BLaER1 treated with 17β-estradiol and CSF1 and Interleukin-3, amounts not matched to agents 10 nM and 100 nM (cell line): Measurements from ENCODE around the gene G0S2.
"Not testable (repeated sequence)": the region's sequence is repeated elsewhere in the genome, so short reads cannot be mapped to it uniquely, and the experiment has no call there.

ENCODE experiments used
- H3K27ac ChIP-seq, 11 experiments: shearing (Covaris generic); formaldehyde crosslinking; 2 replicates each; pipeline ENCODE4 v1.8.1; 2022
- H3K27me3 ChIP-seq, 11 experiments: shearing (Covaris generic); formaldehyde crosslinking; 2 replicates each; pipeline ENCODE4 v1.8.1; 2022
- H3K36me3 ChIP-seq, 11 experiments: shearing (Covaris generic); formaldehyde crosslinking; 2 replicates each; pipeline ENCODE4 v1.8.1; 2022
- H3K4me1 ChIP-seq, 10 experiments: shearing (Covaris generic); formaldehyde crosslinking; 2 replicates each; pipeline ENCODE4 v1.8.1; 2022
- H3K4me2 ChIP-seq, 11 experiments: shearing (Covaris generic); formaldehyde crosslinking; 2 replicates each; pipeline ENCODE4 v1.8.1; 2022
- H3K4me3 ChIP-seq, 10 experiments: shearing (Covaris generic); formaldehyde crosslinking; 2 replicates each; pipeline ENCODE4 v1.8.1; 2022
- H3K9ac ChIP-seq, 11 experiments: shearing (Covaris generic); formaldehyde crosslinking; 2 replicates each; pipeline ENCODE4 v1.8.1; 2022
- H3K9me3 ChIP-seq, 11 experiments: shearing (Covaris generic); formaldehyde crosslinking; replicated peaks in 1 of 11; 2 replicates each; pipeline ENCODE4 v1.8.1; 2022
- H4K20me1 ChIP-seq, 11 experiments: shearing (Covaris generic); formaldehyde crosslinking; 2 replicates each; pipeline ENCODE4 v1.8.1; 2022
- Cebpa-rat ChIP-seq, 11 experiments: shearing (Covaris generic); IDR thresholded peaks; 2 replicates each; pipeline ENCODE4 v1.8.1; 2022

The G0S2 gene

DNA sequence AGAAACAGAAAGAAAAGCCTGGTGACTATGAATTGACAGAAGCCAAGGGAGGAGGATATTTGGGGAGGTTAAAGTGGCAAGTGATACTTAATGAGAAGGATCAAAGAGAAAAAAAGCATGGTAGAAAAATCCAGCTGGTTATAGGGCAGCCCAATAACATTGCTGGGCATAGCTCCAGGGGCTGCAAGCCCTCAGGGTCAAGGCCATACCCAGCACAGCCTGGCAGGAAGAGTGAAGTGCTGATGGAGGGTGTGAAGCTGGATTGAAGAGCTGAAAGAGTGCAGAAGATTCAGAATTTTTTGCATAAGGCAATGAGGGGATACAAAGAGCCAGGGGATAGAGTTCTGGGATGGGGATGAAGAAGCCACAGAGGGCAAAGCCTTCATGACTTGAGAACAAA is 21.5 kb downstream of the G0S2 start:
- Histone ChIP-seq H4K20me1 (no peaks in the 10 kb centered on the region), H3K9ac (no peak overlapping the region), H3K9me3 (peaks cover 0 to 26% (median 4%) of the 10 kb centered on the region in 11 experiments; a peak in 8 of 22 replicates), H3K27me3 (no peaks in the 10 kb centered on the region), H3K4me2 (peak overlapping the region in 4 of 11 experiments; percentile 4 to 29 (median 12); a peak in 3 of 22 replicates), H3K36me3 (peaks cover 0 to 8% (median 0%) of the 10 kb centered on the region in 11 experiments; a peak in 1 of 22 replicates), H3K4me3 (no peak overlapping the region), H3K4me1 (peaks cover 18 to 75% (median 21%) of the 10 kb centered on the region in 10 experiments), H3K27ac (no peak overlapping the region)
- TF ChIP-seq Cebpa-rat (IDR thresholded peaks at IDR 0.05) = no peak

DNA sequence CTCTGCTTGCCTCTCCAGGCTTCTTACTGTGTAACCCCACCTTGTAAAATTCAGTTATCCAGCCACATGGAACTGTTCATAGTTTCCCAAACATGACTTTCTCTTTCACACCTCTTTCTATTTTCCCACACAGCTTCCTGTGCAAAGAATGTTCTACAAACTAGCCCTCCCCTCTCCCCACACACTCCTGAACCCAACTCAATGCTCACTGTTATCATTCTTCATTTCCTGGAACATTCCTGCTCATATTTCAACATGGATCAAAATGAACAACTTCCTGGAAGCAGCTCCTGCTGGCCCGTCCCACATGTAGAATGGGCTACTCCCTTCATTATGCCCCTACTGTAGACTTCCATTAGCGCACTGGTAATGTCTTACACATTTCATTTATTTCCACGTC is 21.9 kb downstream of the G0S2 start:
- TF ChIP-seq Cebpa-rat (IDR thresholded peaks at IDR 0.05) = no peak
- Histone ChIP-seq H3K9ac (no peak overlapping the region), H3K27me3 (no peaks in the 10 kb centered on the region), H3K36me3 (peaks cover 0 to 8% (median 0%) of the 10 kb centered on the region in 11 experiments; a peak in 1 of 22 replicates), H4K20me1 (no peaks in the 10 kb centered on the region), H3K4me2 (peak overlapping the region in 4 of 11 experiments; percentile 4 to 29 (median 12); a peak in 3 of 22 replicates), H3K4me1 (peaks cover 14 to 75% (median 17%) of the 10 kb centered on the region in 10 experiments), H3K9me3 (peaks cover 0 to 27% (median 4%) of the 10 kb centered on the region in 11 experiments; a peak in 8 of 22 replicates), H3K27ac (no peak overlapping the region), H3K4me3 (no peak overlapping the region)

DNA sequence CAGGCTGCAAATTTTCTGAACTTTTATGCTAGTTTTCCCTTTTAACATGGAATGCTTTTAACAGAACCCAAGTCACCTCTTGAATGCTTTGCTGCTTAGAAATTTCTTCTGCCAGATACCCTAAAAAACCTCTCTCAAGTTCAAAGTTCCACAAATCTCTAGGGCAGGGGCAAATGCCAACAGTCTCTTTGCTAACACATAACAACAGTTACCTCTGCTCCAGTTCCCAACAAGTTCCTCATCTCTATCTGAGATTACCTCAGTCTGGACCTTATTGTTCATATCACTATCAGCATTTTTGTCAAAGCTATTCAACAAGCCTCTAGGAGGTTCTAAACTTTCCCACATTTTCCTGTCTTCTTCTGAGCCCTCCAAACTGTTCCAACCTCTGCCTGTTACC is 25.5 kb downstream of the G0S2 start:
- peaks cover 0 to 12% (median 0%) of the 10 kb centered on the region in 11 experiments; a peak in 3 of 22 replicates for H3K36me3 ChIP-seq
- peaks cover 0 to 83% (median 4%) of the 10 kb centered on the region in 10 experiments; a peak in 10 of 20 replicates for H3K4me1 ChIP-seq
- H3K27me3 ChIP-seq, H3K27ac ChIP-seq, H3K9ac ChIP-seq, H4K20me1 ChIP-seq: not testable (repeated sequence)
- peak overlapping the region in 2 of 11 experiments; percentile 33 to 79; a peak in 3 of 22 replicates for H3K4me2 ChIP-seq
- H3K4me3 ChIP-seq = peak overlapping the region in 1 of 10 experiments; percentile 16; a peak in 1 of 20 replicates
- H3K9me3 ChIP-seq = peaks cover 0 to 27% (median 4%) of the 10 kb centered on the region in 11 experiments; a peak in 8 of 22 replicates

DNA sequence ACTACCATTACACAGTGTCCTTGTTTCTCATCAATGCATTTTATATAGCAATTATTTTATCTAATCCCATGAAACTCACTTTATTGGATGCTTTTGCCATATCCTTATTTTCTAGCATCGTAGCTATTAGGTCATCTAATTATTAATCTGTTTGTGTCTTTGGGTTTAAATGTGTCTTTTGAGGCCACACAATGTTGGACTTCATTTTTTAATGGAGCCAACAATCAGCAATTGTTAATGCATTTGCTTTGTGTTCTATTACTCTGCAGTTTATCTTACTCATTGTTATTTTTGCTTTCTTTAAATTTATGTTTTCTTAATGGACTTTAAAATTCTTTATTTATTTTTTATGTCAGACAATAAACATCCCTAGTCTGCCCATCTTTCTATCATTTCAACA is 27.6 kb downstream of the G0S2 start:
- no peak overlapping the region for H3K4me3 ChIP-seq
- no peak overlapping the region for H3K9ac ChIP-seq
- no peak overlapping the region for H3K27ac ChIP-seq

DNA sequence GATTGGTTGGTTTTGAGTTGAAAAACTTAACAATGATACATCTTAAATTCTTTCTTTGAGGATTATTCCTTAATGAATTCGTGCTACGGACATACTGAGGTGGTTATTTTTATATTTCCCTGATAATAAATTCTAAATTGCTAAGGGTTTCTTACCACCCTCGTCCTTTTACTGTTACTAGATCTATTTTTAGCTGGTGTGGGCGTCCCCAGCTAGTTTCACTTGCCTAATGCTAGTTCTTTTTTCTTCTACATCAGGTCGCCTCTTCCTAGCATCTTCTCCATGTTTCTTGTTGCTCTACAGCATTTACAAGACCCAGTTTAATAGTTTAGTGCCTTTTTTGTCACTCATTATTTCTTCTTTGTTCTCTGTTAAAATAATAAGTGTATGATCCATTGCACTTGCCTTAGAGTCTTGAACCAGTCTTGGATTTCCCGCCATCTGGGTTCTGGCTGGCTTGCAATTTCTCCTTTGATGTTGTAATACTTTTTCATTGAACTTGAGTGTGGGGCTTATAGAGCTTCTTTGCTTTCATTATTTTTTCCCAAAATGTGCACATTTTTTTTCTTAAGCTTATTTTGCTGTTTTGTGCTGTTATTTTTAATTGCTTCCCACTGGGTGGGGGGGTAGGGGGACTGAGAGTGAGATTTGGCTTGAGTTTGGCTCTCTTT is 28.8 kb downstream of the G0S2 start:
- H3K4me1 ChIP-seq = peaks cover 0 to 65% (median 4%) of the 10 kb centered on the region in 10 experiments; a peak in 10 of 20 replicates
- H3K36me3 ChIP-seq = peaks cover 0 to 44% (median 5%) of the 10 kb centered on the region in 11 experiments; a peak in 9 of 22 replicates
- no peaks in the 10 kb centered on the region for H3K27me3 ChIP-seq
- peaks cover 0 to 27% (median 4%) of the 10 kb centered on the region in 11 experiments; a peak in 8 of 22 replicates for H3K9me3 ChIP-seq
- H3K4me2 ChIP-seq = peak overlapping the region in 8 of 11 experiments; percentile 8 to 79 (median 47); a peak in 13 of 22 replicates
- TF ChIP-seq Cebpa-rat (IDR thresholded peaks at IDR 0.05) = no peak
- H3K4me3 ChIP-seq = no peak overlapping the region
- no peak overlapping the region for H3K9ac ChIP-seq
- H3K27ac ChIP-seq = peak overlapping the region in 1 of 11 experiments; percentile 40; a peak in 2 of 22 replicates
- no peaks in the 10 kb centered on the region for H4K20me1 ChIP-seq

More for the DNA sequence above, 27.6 kb downstream of the G0S2 start:
- H4K20me1 ChIP-seq = no peaks in the 10 kb centered on the region
- no peaks in the 10 kb centered on the region for H3K27me3 ChIP-seq
- peak overlapping the region in 1 of 11 experiments; percentile 79; a peak in 2 of 22 replicates for H3K4me2 ChIP-seq
- H3K36me3 ChIP-seq = peaks cover 0 to 34% (median 5%) of the 10 kb centered on the region in 11 experiments; a peak in 9 of 22 replicates
- peaks cover 0 to 27% (median 4%) of the 10 kb centered on the region in 11 experiments; a peak in 8 of 22 replicates for H3K9me3 ChIP-seq
- TF ChIP-seq Cebpa-rat (IDR thresholded peaks at IDR 0.05) = no peak
- H3K4me1 ChIP-seq = peaks cover 0 to 75% (median 4%) of the 10 kb centered on the region in 10 experiments; a peak in 10 of 20 replicates

DNA sequence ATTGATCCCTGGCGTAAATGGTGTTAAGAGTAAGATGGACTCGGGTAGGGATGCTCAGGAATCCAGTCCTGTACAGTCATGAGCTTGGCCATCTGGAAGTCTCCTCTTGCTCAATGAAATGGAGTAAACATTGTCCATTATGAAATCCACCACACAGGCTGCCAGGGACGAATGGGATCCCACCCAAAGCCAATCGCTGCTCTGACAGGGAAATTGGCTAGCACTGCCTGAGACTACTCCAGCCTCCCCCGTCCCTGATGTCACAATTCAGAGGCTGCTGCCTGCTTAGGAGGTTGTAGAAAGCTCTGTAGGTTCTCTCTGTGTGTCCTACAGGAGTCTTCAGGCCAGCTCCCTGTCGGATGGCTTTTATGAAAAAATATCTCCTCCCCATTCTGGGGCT is 29.4 kb downstream of the G0S2 start, which contains the start of gene HSD11B1:
HSD11B1 (plus strand) TSS at position 263 of the 400 bp plus-strand sequence; CDS start at position 360, 97 bp downstream.
- Histone ChIP-seq H3K4me1 (peaks cover 0 to 59% (median 4%) of the 10 kb centered on the region in 10 experiments; a peak in 10 of 20 replicates), H3K27me3 (no peaks in the 10 kb centered on the region), H3K9ac (no peak within 1 kb of the TSS), H3K4me3 (no peak within 1 kb of the TSS), H3K9me3 (peaks cover 0 to 22% (median 4%) of the 10 kb centered on the region in 11 experiments; a peak in 8 of 22 replicates), H3K27ac (peak within 1 kb of the TSS in 2 of 11 experiments; percentile 9 to 41; a peak in 3 of 22 replicates), H4K20me1 (no peaks in the 10 kb centered on the region), H3K4me2 (peak within 1 kb of the TSS in 8 of 11 experiments; percentile 8 to 79 (median 47); a peak in 13 of 22 replicates), H3K36me3 (peaks cover 0 to 40% (median 5%) of the 10 kb centered on the region in 11 experiments; a peak in 9 of 22 replicates)
- no peak for TF ChIP-seq Cebpa-rat (IDR thresholded peaks at IDR 0.05)

DNA sequence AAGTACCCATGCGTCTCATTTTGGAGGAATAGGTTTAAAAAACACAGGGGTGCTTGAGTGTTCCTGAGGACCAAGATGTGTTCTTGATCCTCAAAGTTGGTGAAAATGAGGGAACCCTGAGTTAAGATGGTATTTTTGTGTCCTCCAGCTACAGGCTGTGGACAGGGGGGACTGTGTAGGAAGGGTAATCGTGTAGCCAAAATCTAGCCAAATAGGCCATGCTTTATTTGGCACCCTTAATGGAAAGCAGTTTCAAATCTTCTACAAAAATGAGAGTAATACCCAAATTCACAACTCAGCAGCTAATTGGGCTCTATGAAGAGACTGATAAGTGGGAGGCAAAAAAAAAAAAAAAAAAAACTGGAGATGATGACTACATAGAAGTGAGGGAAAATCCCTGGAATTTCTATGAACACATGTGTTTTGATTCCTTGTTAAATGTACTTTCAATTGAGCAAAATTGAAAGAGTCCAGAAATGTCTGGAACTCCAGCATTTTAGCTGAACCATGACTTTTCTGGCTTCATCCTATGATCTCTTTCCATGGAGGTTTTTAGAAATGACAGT is 29.9 kb downstream of the G0S2 start:
- peaks cover 0 to 56% (median 4%) of the 10 kb centered on the region in 10 experiments; a peak in 10 of 20 replicates for H3K4me1 ChIP-seq
- H3K9me3 ChIP-seq = peaks cover 0 to 16% (median 3%) of the 10 kb centered on the region in 11 experiments; a peak in 6 of 22 replicates
- peaks cover 0 to 35% (median 5%) of the 10 kb centered on the region in 11 experiments; a peak in 9 of 22 replicates for H3K36me3 ChIP-seq
- no peak for TF ChIP-seq Cebpa-rat (IDR thresholded peaks at IDR 0.05)
- no peak overlapping the region for H3K4me3 ChIP-seq
- no peaks in the 10 kb centered on the region for H3K27me3 ChIP-seq
- peak overlapping the region in 2 of 11 experiments; percentile 9 to 41; a peak in 3 of 22 replicates for H3K27ac ChIP-seq
- no peak overlapping the region for H3K9ac ChIP-seq
- no peaks in the 10 kb centered on the region for H4K20me1 ChIP-seq
- peak overlapping the region in 3 of 11 experiments; percentile 76 to 79 (median 78); a peak in 6 of 22 replicates for H3K4me2 ChIP-seq

DNA sequence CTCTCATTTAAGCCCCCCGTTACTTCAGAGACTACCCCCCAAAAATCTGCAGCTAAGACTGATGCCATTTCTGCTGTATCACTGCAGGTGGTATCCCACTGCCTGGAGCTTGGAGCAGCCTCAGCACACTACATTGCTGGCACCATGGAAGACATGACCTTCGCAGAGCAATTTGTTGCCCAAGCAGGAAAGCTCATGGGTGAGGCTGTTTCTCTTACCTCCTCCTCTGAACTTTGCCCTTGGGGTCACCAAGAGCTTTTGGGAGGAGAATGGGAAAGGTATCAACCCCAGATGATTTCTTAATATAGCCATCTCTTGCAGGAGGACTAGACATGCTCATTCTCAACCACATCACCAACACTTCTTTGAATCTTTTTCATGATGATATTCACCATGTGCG is 31.4 kb downstream of the G0S2 start:
- Histone ChIP-seq H3K27ac (no peak overlapping the region), H4K20me1 (no peaks in the 10 kb centered on the region), H3K36me3 (peaks cover 0 to 35% (median 5%) of the 10 kb centered on the region in 11 experiments; a peak in 9 of 22 replicates), H3K9me3 (peaks cover 0 to 2% (median 0%) of the 10 kb centered on the region in 11 experiments; a peak in 1 of 22 replicates), H3K9ac (no peak overlapping the region), H3K4me1 (peaks cover 0 to 42% (median 4%) of the 10 kb centered on the region in 10 experiments; a peak in 10 of 20 replicates), H3K4me2 (no peak overlapping the region), H3K27me3 (no peaks in the 10 kb centered on the region), H3K4me3 (no peak overlapping the region)
- no peak for TF ChIP-seq Cebpa-rat (IDR thresholded peaks at IDR 0.05)
